Activated T-cell treated with anti-CD3 and anti-CD28 coated beads, Interleukin-2, amount 50 U/mL, for 72 hours (primary cell): ENCODE data around the gene SLC5A11. TPM values are rescaled to one million over a fixed set of nuclear protein-coding genes. Genes with fewer than 3 reads are reported as not detected.
A peak's percentile ranks its signal among the peaks of the same experiment; 100 is the strongest.

Experiments
- ATAC-seq, 2 donors: fragments of 150-1000 bp; cut with Tn5 transposase; replicated peaks in 1 of 2; 2 replicates each; pipeline ENCODE4 v1.10.0; 2021; ENCODE audit warnings: moderate library complexity in 2 of 2, mild to moderate bottlenecking in 1 of 2
- DNase-seq, 2 donors: peaks; one replicate each; pipeline ENCODE4 v3.0.0; 2021 to 2022; ENCODE audit warnings: mixed read lengths in 1 of 2
- H3K27ac Mint-ChIP-seq: one replicate; pipeline ENCODE4 v1.8.0; 2022; ENCODE audit warnings: mild to moderate bottlenecking, moderate library complexity, mixed read lengths
- H3K27me3 Mint-ChIP-seq: one replicate; pipeline ENCODE4 v1.8.0; 2022; ENCODE audit warnings: low read depth, mixed read lengths
- H3K36me3 Mint-ChIP-seq, 2 donors: one replicate each; pipeline ENCODE4 v1.8.0; 2022; ENCODE audit warnings: mixed read lengths in 2 of 2, mild to moderate bottlenecking in 1 of 2; ENCODE audit not compliant: insufficient read depth in 2 of 2
- H3K4me1 Mint-ChIP-seq: one replicate; pipeline ENCODE4 v1.8.0; 2022; ENCODE audit warnings: low read depth, mixed read lengths
- H3K4me3 Mint-ChIP-seq, 2 donors: one replicate each; pipeline ENCODE4 v1.8.0; 2022; ENCODE audit warnings: mild to moderate bottlenecking in 2 of 2, mixed read lengths in 2 of 2, moderate library complexity in 2 of 2
- H3K9me3 Mint-ChIP-seq, 2 donors: one replicate each; pipeline ENCODE4 v1.8.0; 2022; ENCODE audit warnings: mixed read lengths in 2 of 2
- total RNA-seq, 2 donors: library from RNA; stranded (reverse); gene quantifications; one replicate each; pipeline ENCODE4 v1.2.3, GENCODE V29; 2022

The SLC5A11 gene
- total RNA-seq, 2 donors from 2014 or later, result 0.21 TPM; not detected in 1

DNA sequence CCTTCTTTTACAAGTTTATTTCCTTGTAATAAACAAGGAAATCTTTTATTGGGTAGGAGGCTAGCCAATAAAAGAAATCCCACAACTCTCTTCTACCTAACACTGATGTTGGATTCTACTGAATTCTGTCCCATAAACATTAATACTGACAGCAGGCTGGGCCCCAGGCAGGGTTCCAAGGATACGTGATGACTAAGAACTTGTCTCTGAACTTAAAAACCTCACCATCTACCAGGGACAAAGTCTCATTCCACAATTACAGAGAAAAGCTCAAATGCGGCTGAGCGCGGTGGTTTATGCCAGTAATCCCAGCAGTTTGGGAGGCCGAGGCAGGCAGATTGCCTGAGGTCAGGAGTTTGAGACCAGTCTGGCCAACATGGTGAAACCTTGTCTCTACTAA lies 104.5 kb downstream of the SLC5A11 start:
- Mint-ChIP-seq H3K27me3 (no peaks in the 10 kb centered on the region), H3K27ac (no peak overlapping the region), H3K4me1 (no peaks in the 10 kb centered on the region), H3K4me3 (no peak overlapping the region), H3K36me3 (peaks cover 6 to 8% of the 10 kb centered on the region in 2 donors), H3K9me3 (no peaks in the 10 kb centered on the region)
- no peak for ATAC-seq
- DNase-seq, result no peak

DNA sequence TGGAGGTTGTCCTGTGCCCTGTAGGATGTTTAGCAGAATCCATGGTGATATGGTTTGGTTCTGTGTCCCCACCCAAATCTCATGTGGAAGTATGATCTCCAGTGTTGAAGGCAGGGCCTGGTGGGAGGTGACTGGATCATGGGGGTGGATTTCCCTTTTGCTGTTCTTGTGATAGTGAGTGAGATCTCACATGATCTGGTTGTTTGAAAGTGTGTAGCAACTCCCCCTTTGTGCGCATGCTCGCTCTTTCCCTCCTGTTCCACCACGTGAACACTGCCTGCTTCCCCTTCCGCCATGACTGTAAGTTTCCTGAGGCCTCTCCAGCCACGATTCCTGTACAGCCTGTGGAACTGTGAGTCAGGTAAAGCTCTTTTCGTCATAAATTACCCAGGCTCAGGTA lies 107.5 kb downstream of the SLC5A11 start:
- H3K27me3 Mint-ChIP-seq, result no peaks in the 10 kb centered on the region
- no peak for ATAC-seq
- no peaks in the 10 kb centered on the region for H3K9me3 Mint-ChIP-seq
- H3K4me3 Mint-ChIP-seq, result no peak overlapping the region
- H3K36me3 Mint-ChIP-seq, result peaks cover 9 to 20% of the 10 kb centered on the region in 2 donors
- H3K27ac Mint-ChIP-seq, result no peak overlapping the region
- DNase-seq, result no peak
- H3K4me1 Mint-ChIP-seq, result no peaks in the 10 kb centered on the region

DNA sequence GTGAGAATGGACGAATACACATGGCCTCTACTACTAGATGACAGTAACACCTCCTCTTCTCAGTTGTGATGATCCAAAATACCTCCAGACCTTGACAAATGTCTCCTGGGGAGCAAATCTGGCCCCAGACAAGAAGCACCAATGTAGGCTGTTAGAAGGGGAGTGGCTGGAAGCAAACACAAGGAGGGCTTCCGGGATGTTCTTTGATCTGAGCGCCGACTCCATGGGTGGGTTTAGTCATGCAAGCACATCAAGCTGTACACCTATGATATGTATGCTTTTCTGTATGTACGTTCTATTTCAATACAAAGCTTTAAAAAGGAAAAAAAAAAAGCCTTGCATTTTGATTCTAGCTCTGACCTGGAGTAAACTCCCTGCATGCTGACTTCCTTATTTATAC lies 108.0 kb downstream of the SLC5A11 start:
- no peak overlapping the region for H3K27ac Mint-ChIP-seq
- peaks cover 9 to 20% of the 10 kb centered on the region in 2 donors for H3K36me3 Mint-ChIP-seq
- no peaks in the 10 kb centered on the region for H3K4me1 Mint-ChIP-seq
- no peaks in the 10 kb centered on the region for H3K9me3 Mint-ChIP-seq
- no peaks in the 10 kb centered on the region for H3K27me3 Mint-ChIP-seq
- H3K4me3 Mint-ChIP-seq, result no peak overlapping the region
- DNase-seq (no peak), ATAC-seq (no peak)

DNA sequence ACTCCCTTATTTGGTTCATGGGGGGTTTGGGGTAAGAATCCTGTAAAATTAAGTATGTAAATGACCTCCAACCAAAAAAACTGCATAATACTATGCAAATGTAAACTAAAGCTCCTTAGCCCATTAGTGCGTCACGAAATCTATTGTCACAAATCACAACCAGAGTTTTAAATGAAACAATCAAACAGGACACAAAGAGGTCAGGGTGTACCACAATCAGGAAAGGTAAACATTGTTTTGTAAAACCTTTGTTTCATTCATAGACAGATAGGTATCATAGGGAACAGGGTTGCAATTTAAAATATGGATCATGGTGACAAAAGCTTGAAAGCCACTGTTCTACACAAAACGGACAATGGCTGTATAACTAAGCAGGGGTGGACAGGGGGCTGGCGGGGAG lies 108.4 kb downstream of the SLC5A11 start:
- no peak for DNase-seq
- H3K36me3 Mint-ChIP-seq, result peaks cover 9 to 20% of the 10 kb centered on the region in 2 donors
- no peak overlapping the region for H3K4me3 Mint-ChIP-seq
- no peak overlapping the region for H3K27ac Mint-ChIP-seq
- no peaks in the 10 kb centered on the region for H3K9me3 Mint-ChIP-seq
- no peaks in the 10 kb centered on the region for H3K4me1 Mint-ChIP-seq
- H3K27me3 Mint-ChIP-seq, result no peaks in the 10 kb centered on the region
- no peak for ATAC-seq

DNA sequence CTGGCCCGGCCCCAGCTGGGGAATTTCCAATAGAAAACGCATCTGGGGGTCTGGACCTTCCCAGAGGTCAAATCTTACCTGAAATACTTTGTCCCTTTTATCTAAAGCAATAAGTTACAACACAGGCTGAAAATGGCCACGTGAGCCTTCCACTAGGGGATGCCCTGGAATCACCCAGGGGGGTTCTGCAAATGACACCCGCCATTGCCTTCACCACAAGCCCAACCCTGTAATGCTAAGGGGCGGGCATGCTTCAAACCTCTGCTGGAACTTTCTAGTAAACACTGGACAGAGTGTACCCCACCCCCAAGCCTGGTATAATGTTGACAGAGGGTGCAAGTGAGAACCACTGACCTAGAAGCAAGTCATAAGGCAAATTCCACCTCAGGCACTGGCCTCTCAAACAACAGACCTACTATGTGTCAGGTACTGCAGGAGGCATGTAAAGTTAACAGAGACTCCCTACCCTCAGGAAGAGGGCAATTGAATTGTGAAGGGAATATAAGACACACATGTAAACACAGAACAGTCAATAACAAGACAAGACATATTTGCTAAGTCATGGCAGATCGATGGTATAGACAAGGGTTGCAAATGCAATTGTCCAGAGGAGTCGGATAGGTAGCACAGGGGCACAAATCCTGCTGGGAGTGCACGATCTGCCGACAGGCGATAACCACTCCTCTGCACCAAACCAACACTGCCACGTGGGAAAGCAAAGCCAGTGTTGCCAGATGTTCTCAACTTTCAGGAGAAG lies 110.4 kb downstream of the SLC5A11 start:
- no peak for ATAC-seq
- H3K27ac Mint-ChIP-seq, result peak overlapping the region; percentile 24
- no peak overlapping the region for H3K4me3 Mint-ChIP-seq
- DNase-seq, result no peak
- H3K9me3 Mint-ChIP-seq, result no peaks in the 10 kb centered on the region
- no peaks in the 10 kb centered on the region for H3K27me3 Mint-ChIP-seq
- H3K36me3 Mint-ChIP-seq, result peaks cover 9 to 26% of the 10 kb centered on the region in 2 donors
- H3K4me1 Mint-ChIP-seq, result no peaks in the 10 kb centered on the region

DNA sequence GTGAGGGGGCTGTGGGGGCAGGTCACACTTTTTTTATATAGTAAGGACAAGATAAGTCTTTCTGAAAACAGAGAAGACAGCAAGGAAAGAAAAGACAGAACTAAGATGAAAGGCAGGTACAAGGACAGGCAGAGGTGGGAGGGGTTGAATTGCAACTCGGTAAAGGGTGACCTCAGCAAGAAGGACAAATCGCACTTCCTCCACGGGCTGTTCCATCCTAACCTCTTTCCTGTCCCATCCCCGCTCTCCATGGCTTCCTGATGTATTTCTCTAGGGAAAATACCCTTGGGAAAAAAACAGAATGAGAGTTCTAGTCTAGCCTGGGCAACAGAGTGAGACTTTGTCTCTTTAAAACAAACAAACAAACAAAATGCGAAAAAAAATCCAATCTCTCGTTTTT lies 112.1 kb downstream of the SLC5A11 start:
- peaks cover 2 to 6% of the 10 kb centered on the region in 2 donors for H3K9me3 Mint-ChIP-seq
- H3K4me3 Mint-ChIP-seq, result no peak overlapping the region
- peaks cover 18 to 34% of the 10 kb centered on the region in 2 donors for H3K36me3 Mint-ChIP-seq
- ATAC-seq, result no peak
- H3K27me3 Mint-ChIP-seq, result no peaks in the 10 kb centered on the region
- no peak for DNase-seq
- no peak overlapping the region for H3K27ac Mint-ChIP-seq
- no peaks in the 10 kb centered on the region for H3K4me1 Mint-ChIP-seq

Other genes starting within 250 kb of the SLC5A11 start
- gene TNRC6A, start 116.3 kb upstream of the SLC5A11 start, total RNA-seq, result 10 to 100 TPM; 37.4 to 39.7 TPM
- gene ARHGAP17, start 169.4 kb downstream of the SLC5A11 start, total RNA-seq, result 10 to 100 TPM; 66.8 to 70.9 TPM